ENCODE results near the gene HOXB7. TPM values are rescaled to one million over a fixed set of nuclear protein-coding genes. Genes with fewer than 3 reads are reported as not detected.
A peak's percentile ranks its signal among the peaks of the same experiment; 100 is the strongest.

HOXB7 gene
- total and polyA plus RNA-seq, 7 donors, result 1.1 to 67.3 (median 6.6) TPM

GRCh38 chr17:48626245-48627117 is 15.7 kb upstream of the HOXB7 start, which contains the start of gene HOXB9:
Gene HOXB9 (minus strand): TSS chr17:48626358. CDS start chr17:48626269, 89 bp downstream.
- Histone ChIP-seq H3K4me3 (peak within 1 kb of the TSS in 3 of 4 donors; percentile 31 to 45 (median 32)), H3K36me3 (no peaks in the 10 kb centered on the region), H3K9me3 (no peaks in the 10 kb centered on the region), H3K27ac (peak within 1 kb of the TSS in 1 of 4 donors; percentile 11), H3K4me1 (peaks cover 0 to 26% (median 24%) of the 10 kb centered on the region in 4 donors), H3K27me3 (peaks cover 76 to 100% (median 99%) of the 10 kb centered on the region in 3 donors)
- 1 to 2% methylated on average over 50 of the region's 50 CpGs for WGBS, 2 donors
- no peak for TF ChIP-seq EP300 (IDR thresholded peaks at IDR 0.05)
- TF ChIP-seq POLR2AphosphoS5 (IDR thresholded peaks at IDR 0.05), result peak in 1 of 4 donors; percentile 3
- DNase-seq, result no peak
- intact Hi-C loops (cut with DNase I), result no loop called here

GRCh38 chr17:48625495-48626244 is 14.9 kb upstream of the HOXB7 start:
- H3K27ac ChIP-seq, result peak overlapping the region in 1 of 4 donors; percentile 11
- no peak for DNase-seq
- TF ChIP-seq EP300 (IDR thresholded peaks at IDR 0.05) (no peak), POLR2A (IDR thresholded peaks at IDR 0.05) (no peak), CTCF (IDR thresholded peaks at IDR 0.05) (no peak), POLR2AphosphoS5 (IDR thresholded peaks at IDR 0.05) (no peak)
- H3K4me1 ChIP-seq, result peaks cover 0 to 26% (median 24%) of the 10 kb centered on the region in 4 donors
- no peaks in the 10 kb centered on the region for H3K9me3 ChIP-seq
- no peaks in the 10 kb centered on the region for H3K36me3 ChIP-seq
- intact Hi-C loops (cut with DNase I), result no loop called here
- H3K4me3 ChIP-seq, result peak overlapping the region in 3 of 4 donors; percentile 31 to 45 (median 32)
- WGBS, 2 donors, result 1% methylated on average over 69 of the region's 69 CpGs
- H3K27me3 ChIP-seq, result peaks cover 76 to 100% (median 99%) of the 10 kb centered on the region in 3 donors

GRCh38 chr17:48624544-48625494 is 14.0 kb upstream of the HOXB7 start:
- H3K9me3 ChIP-seq, result no peaks in the 10 kb centered on the region
- no peak for DNase-seq
- H3K36me3 ChIP-seq, result no peaks in the 10 kb centered on the region
- H3K27me3 ChIP-seq, result peaks cover 83 to 100% (median 99%) of the 10 kb centered on the region in 3 donors
- H3K4me1 ChIP-seq, result peaks cover 0 to 26% (median 24%) of the 10 kb centered on the region in 4 donors
- peak overlapping the region in 1 of 4 donors; percentile 11 for H3K27ac ChIP-seq
- 1 to 2% methylated on average over 66 of the region's 66 CpGs for WGBS, 2 donors
- intact Hi-C loops (cut with DNase I), result loop anchor here (5.0 kb wide), 1 partner anchor 102 kb away; the partner anchor contains the start of gene HOXB13
- peak overlapping the region in 3 of 4 donors; percentile 31 to 45 (median 32) for H3K4me3 ChIP-seq
- no peak for TF ChIP-seq POLR2A (IDR thresholded peaks at IDR 0.05)
- TF ChIP-seq POLR2AphosphoS5 (IDR thresholded peaks at IDR 0.05), result no peak
- TF ChIP-seq EP300 (IDR thresholded peaks at IDR 0.05), result no peak
- TF ChIP-seq CTCF (IDR thresholded peaks at IDR 0.05), result no peak

- no peak overlapping the region for H3K4me3 ChIP-seq
- intact Hi-C loops (cut with DNase I), result loop anchor here (5.0 kb wide), 1 partner anchor 103 kb away; the partner anchor contains the start of gene HOXB13
- WGBS, 2 donors, result 16 to 47% methylated on average over 5 of the region's 5 CpGs
- peaks cover 84 to 100% (median 99%) of the 10 kb centered on the region in 3 donors for H3K27me3 ChIP-seq
- H3K27ac ChIP-seq, result no peak overlapping the region
- TF ChIP-seq POLR2AphosphoS5 (IDR thresholded peaks at IDR 0.05) (no peak), CTCF (IDR thresholded peaks at IDR 0.05) (no peak), EP300 (IDR thresholded peaks at IDR 0.05) (no peak), POLR2A (IDR thresholded peaks at IDR 0.05) (no peak)
- no peaks in the 10 kb centered on the region for H3K36me3 ChIP-seq
- peaks cover 0 to 33% (median 29%) of the 10 kb centered on the region in 4 donors for H3K4me1 ChIP-seq
- no peaks in the 10 kb centered on the region for H3K9me3 ChIP-seq
- no peak for DNase-seq
Observed at GRCh38 chr17:48624118-48624517, 13.3 kb upstream of the HOXB7 start.

Measured in sigmoid colon (tissue), 7 donors.